GM23338 (cell line): ENCODE measurements around the gene IL6R. TPM values are rescaled to one million over a fixed set of nuclear protein-coding genes. Genes with fewer than 3 reads are reported as not detected.

Experiments
- ATAC-seq: fragments of 200-7000 bp; cut with Tn5 transposase; 3 replicates; pipeline ENCODE4 v1.9.1; 2020
- DNase-seq: peaks from one replicate; pipeline ENCODE4 v3.0.0-alpha.2; 2015; ENCODE audit warnings: low spot score
- H2AFZ ChIP-seq: fragments of 200-600 bp; sonication (generic); 2 replicates; pipeline ENCODE4 v1.8.0; 2016; ENCODE audit warnings: antibody characterized with exemption, mild to moderate bottlenecking, moderate library complexity
- H3F3A ChIP-seq: fragments of 200-600 bp; sonication (generic); replicated peaks from 2 replicates; pipeline ENCODE4 v1.8.0; 2017; ENCODE audit warnings: antibody characterized with exemption, mixed run types, low read depth
- H3K27ac ChIP-seq: fragments of 200-600 bp; sonication (generic); 2 replicates; pipeline ENCODE4 v1.6.1; 2016; ENCODE audit warnings: low read depth
- H3K27me3 ChIP-seq: fragments of 200-600 bp; sonication (generic); 2 replicates; pipeline ENCODE4 v1.8.0; 2016; ENCODE audit warnings: mild to moderate bottlenecking, mixed run types, moderate library complexity; ENCODE audit not compliant: insufficient read depth
- H3K36me3 ChIP-seq: fragments of 200-600 bp; sonication (generic); 2 replicates; pipeline ENCODE4 v1.8.0; 2016; ENCODE audit warnings: mild to moderate bottlenecking; ENCODE audit not compliant: insufficient read depth
- H3K4me1 ChIP-seq: fragments of 200-600 bp; sonication (generic); 2 replicates; pipeline ENCODE4 v1.8.0; 2016; ENCODE audit warnings: mild to moderate bottlenecking, moderate library complexity; ENCODE audit not compliant: insufficient read depth
- H3K4me2 ChIP-seq: fragments of 200-600 bp; sonication (generic); 2 replicates; pipeline ENCODE4 v1.7.1; 2017; ENCODE audit warnings: mixed run types
- H3K4me3 ChIP-seq: fragments of 200-600 bp; sonication (generic); 2 replicates; pipeline ENCODE4 v1.6.1; 2016; ENCODE audit warnings: mixed run types
- H3K79me2 ChIP-seq: fragments of 200-600 bp; sonication (generic); replicated peaks from 2 replicates; pipeline ENCODE4 v1.8.0; 2017; ENCODE audit warnings: mild to moderate bottlenecking; ENCODE audit not compliant: insufficient read depth
- H3K9me2 ChIP-seq: fragments of 200-600 bp; sonication (generic); 2 replicates; pipeline ENCODE4 v1.8.0; 2017; ENCODE audit not compliant: insufficient read depth
- H4K20me1 ChIP-seq: fragments of 200-600 bp; sonication (generic); replicated peaks from 2 replicates; pipeline ENCODE4 v1.8.0; 2017; ENCODE audit warnings: mild to moderate bottlenecking; ENCODE audit not compliant: insufficient read depth
- H3K27ac Mint-ChIP-seq: 2 replicates; pipeline ENCODE4 v1.8.0; 2020; ENCODE audit warnings: inconsistent platforms, mild to moderate bottlenecking, moderate library complexity, mixed read lengths
- H3K27me3 Mint-ChIP-seq: 3 replicates; pipeline ENCODE4 v1.8.0; 2022; ENCODE audit warnings: low read depth, mild to moderate bottlenecking, moderate library complexity, mixed read lengths, inconsistent platforms; ENCODE audit not compliant: insufficient read depth, poor library complexity
- H3K36me3 Mint-ChIP-seq: 3 replicates; pipeline ENCODE4 v1.8.0; 2021; ENCODE audit warnings: low read depth, mild to moderate bottlenecking, inconsistent platforms, moderate library complexity, mixed read lengths
- H3K4me1 Mint-ChIP-seq: 3 replicates; pipeline ENCODE4 v1.8.0; 2020; ENCODE audit warnings: mild to moderate bottlenecking, inconsistent platforms, mixed read lengths
- H3K4me3 Mint-ChIP-seq: 3 replicates; pipeline ENCODE4 v1.8.0; 2021; ENCODE audit warnings: moderate library complexity, mild to moderate bottlenecking, inconsistent platforms, mixed read lengths
- H3K9me3 Mint-ChIP-seq: 3 replicates; pipeline ENCODE4 v1.8.0; 2020; ENCODE audit warnings: moderate library complexity, mild to moderate bottlenecking, inconsistent platforms, mixed read lengths
- EZH2 ChIP-seq: fragments of 200-600 bp; sonication (generic); IDR thresholded peaks from one replicate; pipeline ENCODE4 v1.8.0; 2017; ENCODE audit warnings: antibody characterized with exemption, mild to moderate bottlenecking, low read depth; ENCODE audit not compliant: unreplicated experiment
- JUNB ChIP-seq: IDR thresholded peaks from one replicate; pipeline ENCODE4 v1.6.1; 2016; ENCODE audit warnings: antibody characterized with exemption; ENCODE audit not compliant: unreplicated experiment
- NANOG ChIP-seq: IDR thresholded peaks from 2 replicates; pipeline ENCODE4 v1.6.1; 2016; ENCODE audit warnings: antibody characterized with exemption, borderline replicate concordance
- POLR2AphosphoS5 ChIP-seq: IDR thresholded peaks from 2 replicates; pipeline ENCODE4 v1.6.1; 2016; ENCODE audit warnings: antibody characterized with exemption, low read depth
- STAT1 ChIP-seq: IDR thresholded peaks from one replicate; pipeline ENCODE4 v1.6.1; 2016; ENCODE audit warnings: antibody characterized with exemption; ENCODE audit not compliant: unreplicated experiment
- ZNF114 ChIP-seq: fragments of 250-450 bp; sonication (Bioruptor Pico); IDR thresholded peaks from 2 replicates; pipeline ENCODE4 v1.5.0; 2020; ENCODE audit warnings: mild to moderate bottlenecking, moderate library complexity
- ZNF331 ChIP-seq: fragments of 250-450 bp; sonication (Bioruptor Pico); IDR thresholded peaks from 2 replicates; pipeline ENCODE4 v1.5.0; 2020; ENCODE audit warnings: low read depth, mild to moderate bottlenecking, moderate library complexity
- polyA plus RNA-seq: library from polyadenylated mRNA; unstranded; fragments of >200 nt; fragmentation: Nextera tagmentation; extraction: Ambion mirVana; gene quantifications from 2 replicates; pipeline ENCODE4 v1.2.1, GENCODE V29; 2016
- total RNA-seq: library from RNA; depleted of rRNA; stranded (reverse); fragments of >200 nt; shearing (Covaris generic); gene quantifications from 2 replicates; pipeline ENCODE4 v1.2.3, GENCODE V29; 2014
- TF ChIP-seq, protein P1 (sequence below): fragments of 250-450 bp; sonication (Bioruptor Pico); IDR thresholded peaks from 2 replicates; pipeline ENCODE4 v1.5.0; 2020; ENCODE audit warnings: mild to moderate bottlenecking, moderate library complexity
- TF ChIP-seq, protein P2 (sequence below): IDR thresholded peaks from 2 replicates; pipeline ENCODE4 v1.6.1; 2016; ENCODE audit warnings: antibody characterized with exemption
- TF ChIP-seq, protein P3 (sequence below), 2 experiments: fragments of 200-600 bp in 1 of 2; sonication (generic) in 1 of 2; conservative IDR thresholded peaks; 2 replicates each; pipeline versions ENCODE4 v1.5.1 to v1.6.1; 2016 to 2017; ENCODE audit warnings: antibody characterized with exemption in 2 of 2, low read depth in 2 of 2, mild to moderate bottlenecking in 2 of 2, moderate library complexity in 1 of 2

The IL6R gene
- total and polyA plus RNA-seq, 2 experiments from 2014 or later = 1.0 to 13.8 TPM

DNA sequence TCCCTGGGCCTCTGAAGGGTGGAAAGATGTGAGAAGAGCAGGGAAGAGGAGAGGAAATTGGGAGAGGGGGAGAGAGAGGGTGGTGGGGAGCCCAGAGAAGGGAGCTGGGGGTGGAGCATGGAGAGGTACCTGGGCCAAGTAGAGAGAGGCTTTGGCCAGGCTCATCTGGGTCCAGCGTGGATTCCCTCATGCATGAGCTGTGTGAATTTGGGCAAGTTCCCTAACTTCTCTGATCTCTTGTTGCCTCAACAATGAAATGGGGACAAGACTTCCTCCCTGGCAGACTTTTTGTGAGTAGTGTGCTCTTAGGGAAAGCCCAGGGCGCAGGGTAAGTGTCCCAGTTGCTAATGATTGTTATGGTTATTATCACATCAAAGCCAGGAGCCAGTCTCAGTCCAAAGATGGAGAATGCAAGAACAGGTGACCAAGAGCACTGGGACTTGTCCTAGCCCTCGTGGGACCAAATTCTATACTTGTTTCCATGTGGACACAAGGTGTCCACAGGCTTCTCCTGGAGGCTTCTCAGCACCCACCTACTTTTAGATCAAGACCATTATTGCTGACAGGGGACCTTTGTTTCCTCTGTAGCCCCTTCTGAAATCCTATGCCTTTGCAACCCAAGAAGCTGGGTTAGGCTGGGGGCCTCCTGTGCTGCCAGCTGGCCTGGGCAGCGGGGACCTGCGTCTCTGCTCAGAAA, 13.9 kb downstream of the IL6R start:
- Histone ChIP-seq H3K27ac (no peak overlapping the region), H3K27me3 (no peaks in the 10 kb centered on the region), H2AFZ (0 out of 2 replicates have a peak overlapping the region, but pooled peaks have one; percentile 81), H3K36me3 (no peaks in the 10 kb centered on the region), H4K20me1 (no peaks in the 10 kb centered on the region), H3K4me2 (no peak overlapping the region), H3K4me1 (no peaks in the 10 kb centered on the region; the same call in 1 of the 2 replicates), H3K79me2 (no peaks in the 10 kb centered on the region), H3K4me3 (no peak overlapping the region), H3K9me2 (no peaks in the 10 kb centered on the region), H3F3A (no peaks in the 10 kb centered on the region)
- TF ChIP-seq POLR2AphosphoS5 = no peak
- Mint-ChIP-seq H3K27ac (peak overlapping the region; percentile 42; the same call in 1 of the 2 replicates), H3K9me3 (no peaks in the 10 kb centered on the region), H3K4me3 (no peak overlapping the region), H3K36me3 (no peaks in the 10 kb centered on the region), H3K27me3 (peaks cover 7% of the 10 kb centered on the region), H3K4me1 (peaks cover 30% of the 10 kb centered on the region)
- DNase-seq = no peak
- no peak for ATAC-seq

DNA sequence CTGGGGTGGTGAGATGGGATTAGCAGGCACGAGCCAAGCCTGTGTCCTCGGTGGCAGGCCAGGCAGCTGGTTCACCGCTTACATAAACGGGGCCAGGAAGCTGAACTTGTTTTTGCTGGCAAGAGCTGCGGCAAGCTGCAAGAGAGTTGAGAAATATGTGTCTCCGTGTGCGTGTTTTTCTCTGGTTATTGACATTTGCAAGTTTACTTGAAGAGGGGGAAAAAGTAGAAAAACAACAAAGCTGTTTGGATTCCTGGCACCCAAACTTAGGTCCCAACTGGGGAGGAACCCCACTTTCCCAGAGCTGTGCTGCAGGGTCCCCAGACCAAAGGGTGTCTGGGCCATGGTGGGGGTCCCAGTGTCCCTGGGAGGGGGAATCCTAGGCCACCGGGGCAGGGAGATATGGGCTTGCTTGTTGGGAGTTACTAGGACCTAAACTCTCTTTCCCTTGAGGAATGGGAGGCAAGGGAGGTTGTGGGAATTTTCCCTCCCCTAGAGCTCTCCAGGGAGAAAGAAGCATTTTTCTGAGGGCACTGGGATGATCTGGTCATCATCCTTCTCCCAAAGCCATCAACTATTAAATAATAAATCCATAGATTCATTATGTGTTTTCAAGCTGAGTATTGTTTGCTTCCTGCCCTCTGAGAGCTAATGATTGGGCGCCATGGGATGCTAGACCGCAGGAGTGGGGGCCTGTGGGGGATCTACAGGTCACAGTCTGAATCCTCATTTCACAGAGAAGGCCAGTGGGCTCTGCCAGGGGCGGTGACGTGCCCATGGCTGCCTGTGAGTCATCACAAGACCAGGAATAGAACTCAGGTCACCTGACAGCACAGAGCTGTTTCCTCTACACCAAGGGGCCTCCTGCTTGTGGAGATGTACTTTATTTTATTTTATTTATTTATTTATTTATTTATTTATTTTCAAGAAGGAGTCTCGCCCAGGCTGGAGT, 14.8 kb downstream of the IL6R start:
- no peaks in the 10 kb centered on the region for H3F3A ChIP-seq
- Mint-ChIP-seq H3K36me3 (no peaks in the 10 kb centered on the region), H3K9me3 (no peaks in the 10 kb centered on the region; the same call in 2 of the 3 replicates), H3K4me1 (peaks cover 30% of the 10 kb centered on the region), H3K27ac (peak overlapping the region; percentile 42; the same call in 1 of the 2 replicates), H3K4me3 (no peak overlapping the region), H3K27me3 (peaks cover 9% of the 10 kb centered on the region)
- ATAC-seq = no peak
- TF ChIP-seq EZH2 (no peak), ZNF114 (no peak), ZNF331 (CRISPR knock-in tag) (no peak), NANOG (no peak), JUNB (no peak), STAT1 (no peak)
- TF ChIP-seq, protein P1, sequence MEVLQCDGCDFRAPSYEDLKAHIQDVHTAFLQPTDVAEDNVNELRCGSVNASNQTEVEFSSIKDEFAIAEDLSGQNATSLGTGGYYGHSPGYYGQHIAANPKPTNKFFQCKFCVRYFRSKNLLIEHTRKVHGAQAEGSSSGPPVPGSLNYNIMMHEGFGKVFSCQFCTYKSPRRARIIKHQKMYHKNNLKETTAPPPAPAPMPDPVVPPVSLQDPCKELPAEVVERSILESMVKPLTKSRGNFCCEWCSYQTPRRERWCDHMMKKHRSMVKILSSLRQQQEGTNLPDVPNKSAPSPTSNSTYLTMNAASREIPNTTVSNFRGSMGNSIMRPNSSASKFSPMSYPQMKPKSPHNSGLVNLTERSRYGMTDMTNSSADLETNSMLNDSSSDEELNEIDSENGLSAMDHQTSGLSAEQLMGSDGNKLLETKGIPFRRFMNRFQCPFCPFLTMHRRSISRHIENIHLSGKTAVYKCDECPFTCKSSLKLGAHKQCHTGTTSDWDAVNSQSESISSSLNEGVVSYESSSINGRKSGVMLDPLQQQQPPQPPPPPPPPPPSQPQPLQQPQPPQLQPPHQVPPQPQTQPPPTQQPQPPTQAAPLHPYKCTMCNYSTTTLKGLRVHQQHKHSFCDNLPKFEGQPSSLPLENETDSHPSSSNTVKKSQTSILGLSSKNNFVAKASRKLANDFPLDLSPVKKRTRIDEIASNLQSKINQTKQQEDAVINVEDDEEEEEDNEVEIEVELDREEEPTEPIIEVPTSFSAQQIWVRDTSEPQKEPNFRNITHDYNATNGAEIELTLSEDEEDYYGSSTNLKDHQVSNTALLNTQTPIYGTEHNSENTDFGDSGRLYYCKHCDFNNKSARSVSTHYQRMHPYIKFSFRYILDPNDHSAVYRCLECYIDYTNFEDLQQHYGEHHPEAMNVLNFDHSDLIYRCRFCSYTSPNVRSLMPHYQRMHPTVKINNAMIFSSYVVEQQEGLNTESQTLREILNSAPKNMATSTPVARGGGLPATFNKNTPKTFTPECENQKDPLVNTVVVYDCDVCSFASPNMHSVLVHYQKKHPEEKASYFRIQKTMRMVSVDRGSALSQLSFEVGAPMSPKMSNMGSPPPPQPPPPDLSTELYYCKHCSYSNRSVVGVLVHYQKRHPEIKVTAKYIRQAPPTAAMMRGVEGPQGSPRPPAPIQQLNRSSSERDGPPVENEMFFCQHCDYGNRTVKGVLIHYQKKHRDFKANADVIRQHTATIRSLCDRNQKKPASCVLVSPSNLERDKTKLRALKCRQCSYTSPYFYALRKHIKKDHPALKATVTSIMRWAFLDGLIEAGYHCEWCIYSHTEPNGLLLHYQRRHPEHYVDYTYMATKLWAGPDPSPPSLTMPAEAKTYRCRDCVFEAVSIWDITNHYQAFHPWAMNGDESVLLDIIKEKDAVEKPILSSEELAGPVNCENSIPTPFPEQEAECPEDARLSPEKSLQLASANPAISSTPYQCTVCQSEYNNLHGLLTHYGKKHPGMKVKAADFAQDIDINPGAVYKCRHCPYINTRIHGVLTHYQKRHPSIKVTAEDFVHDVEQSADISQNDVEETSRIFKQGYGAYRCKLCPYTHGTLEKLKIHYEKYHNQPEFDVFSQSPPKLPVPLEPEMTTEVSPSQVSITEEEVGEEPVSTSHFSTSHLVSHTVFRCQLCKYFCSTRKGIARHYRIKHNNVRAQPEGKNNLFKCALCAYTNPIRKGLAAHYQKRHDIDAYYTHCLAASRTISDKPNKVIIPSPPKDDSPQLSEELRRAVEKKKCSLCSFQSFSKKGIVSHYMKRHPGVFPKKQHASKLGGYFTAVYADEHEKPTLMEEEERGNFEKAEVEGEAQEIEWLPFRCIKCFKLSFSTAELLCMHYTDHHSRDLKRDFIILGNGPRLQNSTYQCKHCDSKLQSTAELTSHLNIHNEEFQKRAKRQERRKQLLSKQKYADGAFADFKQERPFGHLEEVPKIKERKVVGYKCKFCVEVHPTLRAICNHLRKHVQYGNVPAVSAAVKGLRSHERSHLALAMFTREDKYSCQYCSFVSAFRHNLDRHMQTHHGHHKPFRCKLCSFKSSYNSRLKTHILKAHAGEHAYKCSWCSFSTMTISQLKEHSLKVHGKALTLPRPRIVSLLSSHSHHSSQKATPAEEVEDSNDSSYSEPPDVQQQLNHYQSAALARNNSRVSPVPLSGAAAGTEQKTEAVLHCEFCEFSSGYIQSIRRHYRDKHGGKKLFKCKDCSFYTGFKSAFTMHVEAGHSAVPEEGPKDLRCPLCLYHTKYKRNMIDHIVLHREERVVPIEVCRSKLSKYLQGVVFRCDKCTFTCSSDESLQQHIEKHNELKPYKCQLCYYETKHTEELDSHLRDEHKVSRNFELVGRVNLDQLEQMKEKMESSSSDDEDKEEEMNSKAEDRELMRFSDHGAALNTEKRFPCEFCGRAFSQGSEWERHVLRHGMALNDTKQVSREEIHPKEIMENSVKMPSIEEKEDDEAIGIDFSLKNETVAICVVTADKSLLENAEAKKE (CRISPR knock-in tag) = no peak
- TF ChIP-seq, protein P2, sequence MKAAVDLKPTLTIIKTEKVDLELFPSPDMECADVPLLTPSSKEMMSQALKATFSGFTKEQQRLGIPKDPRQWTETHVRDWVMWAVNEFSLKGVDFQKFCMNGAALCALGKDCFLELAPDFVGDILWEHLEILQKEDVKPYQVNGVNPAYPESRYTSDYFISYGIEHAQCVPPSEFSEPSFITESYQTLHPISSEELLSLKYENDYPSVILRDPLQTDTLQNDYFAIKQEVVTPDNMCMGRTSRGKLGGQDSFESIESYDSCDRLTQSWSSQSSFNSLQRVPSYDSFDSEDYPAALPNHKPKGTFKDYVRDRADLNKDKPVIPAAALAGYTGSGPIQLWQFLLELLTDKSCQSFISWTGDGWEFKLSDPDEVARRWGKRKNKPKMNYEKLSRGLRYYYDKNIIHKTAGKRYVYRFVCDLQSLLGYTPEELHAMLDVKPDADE = no peak
- TF ChIP-seq, protein P3, sequence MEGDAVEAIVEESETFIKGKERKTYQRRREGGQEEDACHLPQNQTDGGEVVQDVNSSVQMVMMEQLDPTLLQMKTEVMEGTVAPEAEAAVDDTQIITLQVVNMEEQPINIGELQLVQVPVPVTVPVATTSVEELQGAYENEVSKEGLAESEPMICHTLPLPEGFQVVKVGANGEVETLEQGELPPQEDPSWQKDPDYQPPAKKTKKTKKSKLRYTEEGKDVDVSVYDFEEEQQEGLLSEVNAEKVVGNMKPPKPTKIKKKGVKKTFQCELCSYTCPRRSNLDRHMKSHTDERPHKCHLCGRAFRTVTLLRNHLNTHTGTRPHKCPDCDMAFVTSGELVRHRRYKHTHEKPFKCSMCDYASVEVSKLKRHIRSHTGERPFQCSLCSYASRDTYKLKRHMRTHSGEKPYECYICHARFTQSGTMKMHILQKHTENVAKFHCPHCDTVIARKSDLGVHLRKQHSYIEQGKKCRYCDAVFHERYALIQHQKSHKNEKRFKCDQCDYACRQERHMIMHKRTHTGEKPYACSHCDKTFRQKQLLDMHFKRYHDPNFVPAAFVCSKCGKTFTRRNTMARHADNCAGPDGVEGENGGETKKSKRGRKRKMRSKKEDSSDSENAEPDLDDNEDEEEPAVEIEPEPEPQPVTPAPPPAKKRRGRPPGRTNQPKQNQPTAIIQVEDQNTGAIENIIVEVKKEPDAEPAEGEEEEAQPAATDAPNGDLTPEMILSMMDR (conservative IDR thresholded peaks at IDR 0.05; ENCODE audit: low read depth in 2 of 2) = no peak
- no peak overlapping the region for H2AFZ ChIP-seq
- no peaks in the 10 kb centered on the region for H4K20me1 ChIP-seq
- no peaks in the 10 kb centered on the region for H3K27me3 ChIP-seq
- no peaks in the 10 kb centered on the region for H3K36me3 ChIP-seq
- no peaks in the 10 kb centered on the region for H3K9me2 ChIP-seq
- no peaks in the 10 kb centered on the region; the same call in 1 of the 2 replicates for H3K4me1 ChIP-seq
- H3K4me3 ChIP-seq = no peak overlapping the region
- no peak overlapping the region for H3K4me2 ChIP-seq
- no peak for DNase-seq
- no peaks in the 10 kb centered on the region for H3K79me2 ChIP-seq
- no peak overlapping the region for H3K27ac ChIP-seq
